OCI-LY7 (cell line): ENCODE measurements around the gene EXOC4. TPM values are rescaled to one million over a fixed set of nuclear protein-coding genes. Genes with fewer than 3 reads are reported as not detected.

Source experiments
- BruUV-seq: library from RNA; stranded (reverse); fragments of 400-500 nt; replicated peaks from 2 replicates; lab custom pipeline; 2021; lab: Mats Ljungman, UMichigan
- CTCF ChIA-PET: fragments of 300-600 bp; sonication (Branson Sonifier 250); formaldehyde crosslinking; loops from one replicate; lab custom pipeline; 2022; ENCODE audit warnings: antibody characterized with exemption; ENCODE audit not compliant: unreplicated experiment; lab: Charles Lee
- POLR2A ChIA-PET: fragments of 300-600 bp; sonication (Branson Sonifier 250); formaldehyde crosslinking; loops from one replicate; lab custom pipeline; 2022; ENCODE audit warnings: antibody characterized with exemption; lab: Charles Lee
- DNase-seq: peaks from one replicate; pipeline ENCODE4 v3.0.0-alpha.2; 2015; ENCODE audit warnings: low spot score
- H2AFZ ChIP-seq: fragments of 200-600 bp; sonication (generic), shearing (Covaris generic); 2 replicates; pipeline ENCODE4 v1.6.1; 2014; ENCODE audit warnings: mild to moderate bottlenecking, antibody characterized with exemption, low read length, moderate library complexity
- H3K27ac ChIP-seq: fragments of 200-600 bp; sonication (generic); 2 replicates; pipeline ENCODE4 v1.5.1; 2014; ENCODE audit warnings: mixed run types, low read depth, mild to moderate bottlenecking, moderate library complexity, low read length, inconsistent platforms; ENCODE audit not compliant: poor library complexity, severe bottlenecking
- H3K36me3 ChIP-seq: fragments of 200-600 bp; sonication (generic); 2 replicates; pipeline ENCODE4 v1.6.1; 2014; ENCODE audit warnings: mild to moderate bottlenecking, antibody characterized with exemption, low read length, moderate library complexity, mixed read lengths; ENCODE audit not compliant: insufficient read depth
- H3K4me1 ChIP-seq: fragments of 200-600 bp; sonication (generic); 2 replicates; pipeline ENCODE4 v1.5.1; 2014; ENCODE audit warnings: mild to moderate bottlenecking, low read length; ENCODE audit not compliant: insufficient read depth, poor library complexity, severe bottlenecking
- H3K4me2 ChIP-seq: fragments of 200-600 bp; sonication (generic); 2 replicates; pipeline ENCODE4 v1.6.1; 2014; ENCODE audit warnings: mild to moderate bottlenecking, low read length
- H3K4me3 ChIP-seq: fragments of 200-600 bp; sonication (generic); 2 replicates; pipeline ENCODE4 v1.5.1; 2014; ENCODE audit warnings: mild to moderate bottlenecking, low read depth, low read length; ENCODE audit not compliant: poor library complexity, severe bottlenecking
- H3K79me2 ChIP-seq: fragments of 200-600 bp; sonication (generic); 2 replicates; pipeline ENCODE4 v1.6.1; 2016; ENCODE audit warnings: low read depth, mild to moderate bottlenecking, low read length, moderate library complexity, mixed read lengths; ENCODE audit not compliant: insufficient read depth
- H3K9me2 ChIP-seq: fragments of 200-600 bp; sonication (generic); 2 replicates; pipeline ENCODE4 v1.6.1; 2016; ENCODE audit warnings: mild to moderate bottlenecking, low read length, mixed read lengths; ENCODE audit not compliant: insufficient read depth
- H3K9me3 ChIP-seq: fragments of 200-600 bp; sonication (generic); 2 replicates; pipeline ENCODE4 v1.6.1; 2014; ENCODE audit warnings: mild to moderate bottlenecking, mixed run types, low read length, mixed read lengths
- H4K20me1 ChIP-seq: fragments of 200-600 bp; sonication (generic); 2 replicates; pipeline ENCODE4 v1.6.1; 2014; ENCODE audit warnings: mild to moderate bottlenecking, antibody characterized with exemption, low read length, moderate library complexity, mixed read lengths; ENCODE audit not compliant: insufficient read depth
- CTCF ChIP-seq: fragments of 200-600 bp; sonication (generic); conservative IDR thresholded peaks from 2 replicates; pipeline ENCODE4 v1.5.1; 2014; ENCODE audit warnings: mild to moderate bottlenecking, antibody characterized with exemption, low read length, moderate library complexity, mixed read lengths
- EZH2phosphoT487 ChIP-seq: fragments of 200-600 bp; sonication (generic); IDR thresholded peaks from 2 replicates; pipeline ENCODE4 v1.6.1; 2018; ENCODE audit warnings: low read depth, borderline replicate concordance, mild to moderate bottlenecking, mixed run types, antibody characterized with exemption, low read length, moderate library complexity, mixed read lengths
- intact Hi-C: fragments of 100-400 bp; cut with micrococcal nuclease; formaldehyde crosslinking; loops from one replicate; pipeline ENCODE4 v1.10.0; 2022; ENCODE audit not compliant: unreplicated experiment
- total RNA-seq, 2 experiments: library from RNA; depleted of rRNA in 1 of 2; stranded (reverse); fragments of >200 nt in 1 of 2; shearing (Covaris generic) in 1 of 2; gene quantifications; 2 replicates each; pipeline ENCODE4 v1.2.3, GENCODE V29; 2014 to 2022

The EXOC4 gene
- total RNA-seq, 2 experiments from 2014 or later = 75.1 to 93.2 TPM

DNA sequence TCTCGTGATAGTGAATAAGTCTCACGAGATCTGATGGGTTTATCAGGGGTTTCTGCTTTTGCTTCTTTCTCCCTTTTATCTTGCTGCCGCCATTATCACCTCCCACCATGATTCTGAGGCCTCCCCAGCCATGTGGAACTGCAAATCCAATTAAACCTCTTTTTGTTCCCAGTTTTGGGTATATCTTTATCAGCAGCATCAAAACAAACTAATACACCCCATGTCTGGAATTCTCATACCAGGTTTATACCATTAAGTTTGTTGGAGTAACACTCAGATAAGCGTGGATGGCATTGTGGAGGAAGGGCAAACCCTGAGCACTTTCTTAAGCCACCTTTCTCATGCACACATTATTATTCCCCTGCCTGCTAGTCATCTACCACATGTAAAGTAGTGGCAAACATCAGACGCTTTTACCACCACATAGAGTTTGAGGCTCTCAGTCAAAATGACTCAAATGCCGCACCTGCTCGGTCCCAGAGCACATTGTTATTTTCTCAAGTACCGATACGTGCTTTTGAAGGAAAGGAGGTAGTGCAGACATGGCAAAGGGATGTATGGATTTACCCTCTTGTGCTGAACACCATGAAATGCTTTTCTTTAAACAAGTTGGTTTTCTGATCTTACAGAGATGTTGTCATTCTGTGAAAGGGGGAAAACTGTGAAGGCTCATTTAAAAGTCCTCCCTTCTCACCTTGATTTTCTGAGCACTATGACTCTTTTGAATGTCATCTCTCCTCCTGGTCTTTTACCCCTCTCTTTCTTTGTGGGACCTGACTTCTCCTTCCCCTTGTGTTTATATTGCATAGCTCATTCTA, 429.7 kb downstream of the EXOC4 start:
- no peak overlapping the region for H2AFZ ChIP-seq
- no TSS peak for BruUV-seq
- H3K4me1 ChIP-seq = no peaks in the 10 kb centered on the region
- intact Hi-C loops = no loop called here
- no peaks in the 10 kb centered on the region for H3K79me2 ChIP-seq
- TF ChIP-seq EZH2phosphoT487 = no peak
- TF ChIP-seq CTCF = no peak
- H3K36me3 ChIP-seq = no peaks in the 10 kb centered on the region
- no peak for DNase-seq
- no peaks in the 10 kb centered on the region for H3K9me2 ChIP-seq
- CTCF ChIA-PET = no interaction called here
- H3K4me2 ChIP-seq = no peak overlapping the region
- H3K9me3 ChIP-seq = no peaks in the 10 kb centered on the region
- H3K4me3 ChIP-seq = no peak overlapping the region
- H4K20me1 ChIP-seq = no peaks in the 10 kb centered on the region
- POLR2A ChIA-PET = no interaction called here
- no peak overlapping the region for H3K27ac ChIP-seq

GRCh38 chr7:133683182-133683454, 430.2 kb downstream of the EXOC4 start:
- Histone ChIP-seq H4K20me1 (no peaks in the 10 kb centered on the region), H3K79me2 (no peaks in the 10 kb centered on the region), H3K36me3 (no peaks in the 10 kb centered on the region), H3K4me3 (no peak overlapping the region), H3K27ac (no peak overlapping the region), H2AFZ (no peak overlapping the region), H3K9me3 (no peaks in the 10 kb centered on the region), H3K4me1 (no peaks in the 10 kb centered on the region), H3K4me2 (no peak overlapping the region), H3K9me2 (no peaks in the 10 kb centered on the region)
- no TSS peak for BruUV-seq
- CTCF ChIA-PET = no interaction called here
- intact Hi-C loops = no loop called here
- POLR2A ChIA-PET = no interaction called here
- DNase-seq = no peak
- no peak for TF ChIP-seq CTCF
- no peak for TF ChIP-seq EZH2phosphoT487

GRCh38 chr7:133688483-133689239, 435.8 kb downstream of the EXOC4 start:
- no peaks in the 10 kb centered on the region for H3K79me2 ChIP-seq
- TF ChIP-seq EZH2phosphoT487 = no peak
- no peak for DNase-seq
- H3K4me3 ChIP-seq = no peak overlapping the region
- POLR2A ChIA-PET = interaction anchor here (0.7 to 1.3 kb wide), 3 partner anchors 144 to 718 kb away, joined by 3 read pairs; no protein-coding TSS in a partner anchor
- no peak overlapping the region for H3K4me2 ChIP-seq
- intact Hi-C loops = no loop called here
- H3K36me3 ChIP-seq = no peaks in the 10 kb centered on the region
- H3K4me1 ChIP-seq = no peaks in the 10 kb centered on the region
- BruUV-seq = no TSS peak
- H2AFZ ChIP-seq = no peak overlapping the region
- H3K9me2 ChIP-seq = no peaks in the 10 kb centered on the region
- no peak overlapping the region for H3K27ac ChIP-seq
- H4K20me1 ChIP-seq = no peaks in the 10 kb centered on the region
- CTCF ChIA-PET = no interaction called here
- no peaks in the 10 kb centered on the region for H3K9me3 ChIP-seq
